Brain microvascular endothelial cell (primary cell): ENCODE results near the gene SRPX.

ENCODE experiments used
- DNase-seq: peaks from one replicate; pipeline ENCODE4 v3.0.0-alpha.2; 2020
- H3K27ac ChIP-seq: fragments of 250-450 bp; sonication (Bioruptor Pico); 2 replicates; pipeline ENCODE4 v1.5.1; 2020; ENCODE audit warnings: mild to moderate bottlenecking, moderate library complexity
- H3K27me3 ChIP-seq: fragments of 250-450 bp; sonication (Bioruptor Pico); replicated peaks from 2 replicates; pipeline ENCODE4 v1.5.1; 2020; ENCODE audit warnings: mild to moderate bottlenecking
- H3K36me3 ChIP-seq: fragments of 250-450 bp; sonication (Bioruptor Pico); replicated peaks from 2 replicates; pipeline ENCODE4 v1.5.1; 2020; ENCODE audit warnings: mild to moderate bottlenecking
- H3K4me3 ChIP-seq: 2 replicates; pipeline ENCODE4 v1.5.1; 2011; ENCODE audit warnings: low read depth, mild to moderate bottlenecking, control low read depth, low read length, moderate library complexity
- CTCF ChIP-seq: IDR thresholded peaks from 2 replicates; pipeline ENCODE4 v1.5.1; 2011; ENCODE audit warnings: low read depth, mild to moderate bottlenecking, moderate library complexity, low read length, control low read depth, inconsistent platforms; ENCODE audit errors: missing control alignments
- in situ Hi-C: cut with HindIII; loops from 2 replicates; pipeline ENCODE4 v1.10.0; 2017; ENCODE audit warnings: low sequenced_read_pairs, low pct_ligation_motif_present

Gene SRPX

GRCh38 chrX:38126179-38126578 lies 94.5 kb downstream of the SRPX start:
- no peaks in the 10 kb centered on the region for H3K36me3 ChIP-seq
- no peak for DNase-seq
- no peak overlapping the region for H3K27ac ChIP-seq
- in situ Hi-C loops: no loop called here
- H3K27me3 ChIP-seq: no peaks in the 10 kb centered on the region
- TF ChIP-seq CTCF: no peak
- H3K4me3 ChIP-seq: no peak overlapping the region

- no peak for DNase-seq
- in situ Hi-C loops: no loop called here
- no peak overlapping the region for H3K27ac ChIP-seq
- no peak overlapping the region for H3K4me3 ChIP-seq
- TF ChIP-seq CTCF: no peak
- no peaks in the 10 kb centered on the region for H3K36me3 ChIP-seq
- no peaks in the 10 kb centered on the region for H3K27me3 ChIP-seq
These were observed 96.7 kb downstream of the SRPX start for GRCh38 chrX:38124000-38124399.

GRCh38 chrX:38117485-38117884 lies 103.2 kb downstream of the SRPX start:
- Histone ChIP-seq H3K27ac (no peak overlapping the region), H3K36me3 (no peaks in the 10 kb centered on the region), H3K27me3 (no peaks in the 10 kb centered on the region), H3K4me3 (no peak overlapping the region)
- no peak for DNase-seq
- no peak for TF ChIP-seq CTCF
- in situ Hi-C loops: no loop called here

GRCh38 chrX:38116706-38117105 lies 104.0 kb downstream of the SRPX start:
- no peak for TF ChIP-seq CTCF
- Histone ChIP-seq H3K36me3 (no peaks in the 10 kb centered on the region), H3K27me3 (no peaks in the 10 kb centered on the region), H3K4me3 (no peak overlapping the region), H3K27ac (no peak overlapping the region)
- DNase-seq: no peak
- in situ Hi-C loops: no loop called here

- in situ Hi-C loops: no loop called here
- H3K27ac ChIP-seq: no peak overlapping the region
- no peaks in the 10 kb centered on the region for H3K36me3 ChIP-seq
- no peaks in the 10 kb centered on the region for H3K27me3 ChIP-seq
- H3K4me3 ChIP-seq: no peak overlapping the region
- no peak for DNase-seq
- no peak for TF ChIP-seq CTCF
These were observed 108.1 kb downstream of the SRPX start for GRCh38 chrX:38112566-38112965.

GRCh38 chrX:38111196-38111595 lies 109.5 kb downstream of the SRPX start:
- no peak for DNase-seq
- no peak overlapping the region for H3K27ac ChIP-seq
- no peaks in the 10 kb centered on the region for H3K36me3 ChIP-seq
- no peaks in the 10 kb centered on the region for H3K27me3 ChIP-seq
- in situ Hi-C loops: no loop called here
- no peak overlapping the region for H3K4me3 ChIP-seq
- TF ChIP-seq CTCF: no peak
